ENCODE measurements around the gene NFATC1. TPM values are rescaled to one million over a fixed set of nuclear protein-coding genes. Genes with fewer than 3 reads are reported as not detected.

The NFATC1 gene
- total and polyA plus RNA-seq, 7 experiments from 2014 or later = 27.1 to 87.2 (median 53.4) TPM

DNA sequence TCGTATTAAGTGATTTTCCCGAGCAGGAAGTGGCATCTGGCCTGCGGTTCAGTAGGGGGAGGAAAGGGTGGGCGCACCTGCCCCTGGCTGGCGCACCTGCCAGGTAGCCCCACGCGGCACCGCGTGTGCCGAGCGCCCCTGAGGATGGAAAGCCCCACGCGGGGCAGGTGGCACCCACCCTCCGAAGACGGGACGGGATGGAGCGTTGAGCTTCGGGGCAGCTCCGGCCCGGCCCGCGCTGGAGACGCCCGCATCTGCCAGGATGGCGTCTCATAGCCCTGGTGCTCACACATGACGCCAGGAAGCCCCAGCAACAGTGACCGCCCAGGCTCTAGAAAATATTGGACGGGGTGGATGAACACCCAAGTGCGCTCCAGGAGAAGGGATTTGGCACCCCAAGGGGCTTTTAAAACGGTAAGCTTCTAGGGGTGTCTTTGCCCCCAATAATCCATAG lies 2.5 kb upstream of the NFATC1 start:
- peak overlapping the region; percentile 63 for H3K27ac ChIP-seq (ENCODE audit: low read depth, low read length)
- H3K4me1 ChIP-seq (ENCODE audit: control insufficient read depth in 2 of 2, insufficient read depth in 2 of 2, low read length in 2 of 2) = peaks cover 18 to 20% of the 10 kb centered on the region in 2 donors
- no peaks in the 10 kb centered on the region for H3K36me3 ChIP-seq (ENCODE audit: control insufficient read depth in 2 of 3, insufficient read depth in 3 of 3, low read length in 3 of 3)
- H3K4me3 ChIP-seq (ENCODE audit: low read length) = peak overlapping the region; percentile 57
- DNase-seq = peak in 5 of 9 donors; percentile 23 to 49 (median 30)
- H3K27me3 ChIP-seq (ENCODE audit: control insufficient read depth in 2 of 2, insufficient read depth in 2 of 2, low read length in 2 of 2) = peaks cover 0 to 6% of the 10 kb centered on the region in 2 donors
- no peaks in the 10 kb centered on the region for H3K36me3 Mint-ChIP-seq
- CTCF ChIA-PET = interaction anchor here (0.7 to 1.2 kb wide), 6 partner anchors 13 to 147 kb away, joined by 3 to 5 read pairs (median 3); no protein-coding TSS in a partner anchor
- peak overlapping the region; percentile 81 to 94 (median 91) for H3K4me3 Mint-ChIP-seq
- peaks cover 14 to 61% (median 48%) of the 10 kb centered on the region in 7 donors for H3K4me1 Mint-ChIP-seq
- H3K9me3 Mint-ChIP-seq = peaks cover 0 to 6% (median 0%) of the 10 kb centered on the region in 11 donors
- peak overlapping the region; percentile 72 to 91 (median 85) for H3K27ac Mint-ChIP-seq
- ATAC-seq = peak; percentile 21
- POLR2A ChIA-PET = interaction anchor here (1.2 to 2.1 kb wide), 4 partner anchors 10 to 138 kb away, joined by 3 to 8 read pairs (median 6); no protein-coding TSS in a partner anchor
- intact Hi-C loops (cut with micrococcal nuclease) = loop anchor here (5.0 to 10.0 kb wide), 5 partner anchors 284 to 714 kb away; partner anchors contain the start of genes ADNP2 (in 2 of the 2), CTDP1 (in 1 of the 2), HSBP1L1 (in 1 of the 2) and RBFA (in 1 of the 2)
- peaks cover 0 to 44% (median 0%) of the 10 kb centered on the region in 5 donors for H3K27me3 Mint-ChIP-seq
- H3K9me3 ChIP-seq (ENCODE audit: control insufficient read depth in 2 of 3, low read length in 3 of 3) = no peaks in the 10 kb centered on the region

DNA sequence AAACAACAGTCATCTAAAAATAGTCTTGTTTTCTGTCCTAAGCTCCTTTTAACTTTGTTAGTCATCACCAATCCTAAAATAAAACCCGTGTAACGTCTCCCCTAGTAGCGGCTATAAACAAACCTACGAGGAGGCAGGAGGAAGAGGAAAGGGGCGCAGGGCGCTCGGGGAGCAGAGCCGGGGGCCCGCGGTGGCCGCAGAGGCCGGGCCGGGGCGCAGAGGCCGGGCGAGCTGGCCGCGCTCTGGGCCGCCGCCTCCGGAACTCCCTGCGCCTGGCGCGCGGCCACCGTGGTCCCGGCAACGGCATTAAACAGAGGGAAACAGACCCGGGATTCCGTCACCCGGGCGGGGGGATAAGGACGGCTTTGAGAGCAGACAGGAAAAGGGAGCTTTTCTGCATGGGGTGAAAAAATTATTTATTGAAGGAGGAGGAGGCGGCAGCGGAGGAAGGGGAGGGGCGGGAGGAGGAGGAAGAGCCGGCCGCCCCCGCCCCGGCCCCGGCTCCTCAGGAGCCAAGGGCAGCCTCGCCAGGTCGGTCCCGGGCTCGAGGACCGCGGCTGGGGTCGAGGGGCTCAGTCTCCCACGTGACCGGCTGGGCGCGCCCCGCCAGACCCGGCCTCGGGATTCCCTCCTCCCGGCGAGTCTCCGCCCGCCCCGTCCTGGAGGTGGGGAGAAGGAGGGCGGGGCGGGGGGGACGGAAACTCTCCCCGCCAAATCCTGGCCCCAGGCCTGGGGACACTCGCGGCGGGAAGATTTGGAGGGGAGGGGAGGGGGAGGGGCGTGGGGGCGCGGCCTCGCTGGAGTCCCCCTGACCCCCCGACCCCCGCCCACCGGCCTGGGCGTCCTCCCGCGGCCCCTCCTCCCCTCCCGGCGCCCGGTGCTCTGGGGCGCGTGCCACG lies 1.8 kb upstream of the NFATC1 start:
- Mint-ChIP-seq H3K27ac (peak overlapping the region; percentile 67 to 91 (median 85)), H3K36me3 (no peaks in the 10 kb centered on the region), H3K4me3 (peak overlapping the region; percentile 81 to 94 (median 91)), H3K9me3 (peaks cover 0 to 6% (median 0%) of the 10 kb centered on the region in 11 donors), H3K27me3 (peaks cover 0 to 39% (median 0%) of the 10 kb centered on the region in 5 donors), H3K4me1 (peaks cover 15 to 61% (median 48%) of the 10 kb centered on the region in 7 donors)
- CTCF ChIA-PET = interaction anchor here (0.7 to 1.2 kb wide), 5 partner anchors 13 to 147 kb away, joined by 3 to 5 read pairs (median 3); no protein-coding TSS in a partner anchor
- peaks cover 14 to 20% of the 10 kb centered on the region in 2 donors for H3K4me1 ChIP-seq (ENCODE audit: control insufficient read depth in 2 of 2, insufficient read depth in 2 of 2, low read length in 2 of 2)
- peak overlapping the region; percentile 59 for H3K4me3 ChIP-seq (ENCODE audit: low read length)
- peaks cover 0 to 6% of the 10 kb centered on the region in 2 donors for H3K27me3 ChIP-seq (ENCODE audit: control insufficient read depth in 2 of 2, insufficient read depth in 2 of 2, low read length in 2 of 2)
- ATAC-seq (peak; percentile 45), DNase-seq (peak in 6 of 9 donors; percentile 47 to 67 (median 54))
- no peaks in the 10 kb centered on the region for H3K36me3 ChIP-seq (ENCODE audit: control insufficient read depth in 2 of 3, insufficient read depth in 3 of 3, low read length in 3 of 3)
- H3K9me3 ChIP-seq (ENCODE audit: control insufficient read depth in 2 of 3, low read length in 3 of 3) = no peaks in the 10 kb centered on the region
- POLR2A ChIA-PET = interaction anchor here (1.2 to 2.1 kb wide), 4 partner anchors 10 to 137 kb away, joined by 3 to 8 read pairs (median 6); no protein-coding TSS in a partner anchor
- intact Hi-C loops (cut with micrococcal nuclease) = loop anchor here (1.0 to 10.0 kb wide), 9 partner anchors 8 to 713 kb away; partner anchors contain the start of genes ADNP2 (in 2 of the 2), CTDP1 (in 1 of the 2), HSBP1L1 (in 1 of the 2) and RBFA (in 1 of the 2)
- H3K27ac ChIP-seq (ENCODE audit: low read depth, low read length) = peak overlapping the region; percentile 63

DNA sequence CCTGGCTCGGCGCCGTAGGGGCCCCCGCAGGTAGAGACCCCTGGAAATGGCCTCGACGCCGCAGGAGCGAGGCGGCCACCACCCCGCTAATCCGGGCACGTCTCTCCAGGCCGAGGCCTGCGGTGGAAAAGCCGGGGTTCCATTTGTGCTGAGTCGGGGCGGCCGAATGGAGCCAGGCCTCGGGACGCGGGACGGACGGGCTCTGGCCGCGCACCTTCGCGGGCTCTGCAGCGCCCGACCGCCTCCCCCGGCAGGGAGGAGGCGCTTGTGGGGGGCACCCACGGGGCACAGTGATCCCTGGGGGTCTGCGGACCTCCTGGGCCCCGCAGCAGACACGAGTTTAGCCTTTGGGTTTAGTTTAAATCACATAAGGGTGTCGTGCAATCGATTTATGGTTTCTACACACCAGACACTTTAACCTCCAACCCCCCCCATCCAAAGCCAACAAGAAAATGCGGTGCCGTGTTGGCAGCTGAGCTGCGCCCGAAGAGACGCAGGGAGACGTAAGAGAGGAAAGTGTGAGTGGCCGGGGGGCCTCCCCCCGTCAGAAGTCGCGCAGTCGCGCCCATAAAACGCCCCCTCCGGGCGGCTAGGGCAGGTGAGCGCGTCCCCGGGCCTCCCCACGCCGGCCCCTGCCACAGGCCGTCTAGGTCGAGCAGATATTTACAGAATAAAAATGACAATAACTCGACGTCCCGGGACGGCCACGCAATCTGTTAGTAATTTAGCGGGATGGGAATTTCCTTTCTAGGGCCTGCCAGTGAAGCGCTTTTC lies 1.0 kb upstream of the NFATC1 start:
- Histone ChIP-seq H3K36me3 (ENCODE audit: control insufficient read depth in 2 of 3, insufficient read depth in 3 of 3, low read length in 3 of 3) (no peaks in the 10 kb centered on the region), H3K27ac (ENCODE audit: low read depth, low read length) (peak overlapping the region; percentile 48), H3K27me3 (ENCODE audit: control insufficient read depth in 2 of 2, insufficient read depth in 2 of 2, low read length in 2 of 2) (peaks cover 0 to 6% of the 10 kb centered on the region in 2 donors), H3K4me3 (ENCODE audit: low read length) (peak overlapping the region; percentile 59), H3K9me3 (ENCODE audit: control insufficient read depth in 2 of 3, low read length in 3 of 3) (no peaks in the 10 kb centered on the region), H3K4me1 (ENCODE audit: control insufficient read depth in 2 of 2, insufficient read depth in 2 of 2, low read length in 2 of 2) (peaks cover 14 to 20% of the 10 kb centered on the region in 2 donors)
- ATAC-seq = peak; percentile 12
- peak overlapping the region; percentile 61 to 89 (median 82) for H3K27ac Mint-ChIP-seq
- peaks cover 0 to 1% (median 0%) of the 10 kb centered on the region in 5 donors for H3K36me3 Mint-ChIP-seq
- peaks cover 0 to 31% (median 0%) of the 10 kb centered on the region in 5 donors for H3K27me3 Mint-ChIP-seq
- peaks cover 0 to 6% (median 0%) of the 10 kb centered on the region in 11 donors for H3K9me3 Mint-ChIP-seq
- peak in 6 of 9 donors; percentile 47 to 81 (median 57) for DNase-seq
- ChIA-PET CTCF (no interaction called here), POLR2A (no interaction called here)
- peak overlapping the region; percentile 79 to 90 (median 87) for H3K4me3 Mint-ChIP-seq
- intact Hi-C loops (cut with micrococcal nuclease) = loop anchor here (1.0 to 10.0 kb wide), 9 partner anchors 8 to 713 kb away; partner anchors contain the start of genes ADNP2 (in 2 of the 2), CTDP1 (in 1 of the 2), HSBP1L1 (in 1 of the 2) and RBFA (in 1 of the 2)
- H3K4me1 Mint-ChIP-seq = peaks cover 20 to 58% (median 48%) of the 10 kb centered on the region in 7 donors

DNA sequence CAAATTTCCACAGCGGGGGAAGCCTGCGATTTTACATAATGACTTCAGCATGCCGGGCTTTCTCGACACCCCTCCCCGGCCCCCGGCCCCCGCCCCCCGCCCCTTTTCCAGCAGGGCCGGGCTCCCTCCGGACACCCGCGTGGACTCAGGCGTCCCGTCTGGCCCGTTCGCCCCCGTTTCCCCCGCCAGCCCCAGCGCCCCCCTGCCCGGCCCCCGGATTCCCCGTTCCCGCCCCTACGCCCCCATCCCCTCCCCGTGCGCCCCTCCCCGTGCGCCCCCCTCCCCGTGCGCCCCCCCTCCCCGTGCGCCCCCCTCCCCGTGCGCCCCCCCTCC lies 456 bp upstream of the NFATC1 start:
- ChIA-PET CTCF (no interaction called here), POLR2A (interaction anchor here (1.2 to 2.6 kb wide), 3 partner anchors 10 to 128 kb away, joined by 4 to 15 read pairs (median 14); no protein-coding TSS in a partner anchor)
- Histone ChIP-seq H3K4me3 (ENCODE audit: low read length) (no peak overlapping the region), H3K9me3 (ENCODE audit: control insufficient read depth in 2 of 3, low read length in 3 of 3) (no peaks in the 10 kb centered on the region), H3K4me1 (ENCODE audit: control insufficient read depth in 2 of 2, insufficient read depth in 2 of 2, low read length in 2 of 2) (peaks cover 14 to 20% of the 10 kb centered on the region in 2 donors), H3K36me3 (ENCODE audit: control insufficient read depth in 2 of 3, insufficient read depth in 3 of 3, low read length in 3 of 3) (no peaks in the 10 kb centered on the region), H3K27ac (ENCODE audit: low read depth, low read length) (no peak overlapping the region), H3K27me3 (ENCODE audit: control insufficient read depth in 2 of 2, insufficient read depth in 2 of 2, low read length in 2 of 2) (peaks cover 0 to 6% of the 10 kb centered on the region in 2 donors)
- intact Hi-C loops (cut with micrococcal nuclease) = loop anchor here (2.0 to 10.0 kb wide), 3 partner anchors 128 to 710 kb away; partner anchors contain the start of gene ADNP2 (in 1 of the 2)
- Mint-ChIP-seq H3K4me1 (peaks cover 20 to 55% (median 45%) of the 10 kb centered on the region in 7 donors), H3K27ac (peak overlapping the region in 2 of 9 donors; percentile 66 to 85), H3K27me3 (peaks cover 0 to 29% (median 0%) of the 10 kb centered on the region in 5 donors), H3K4me3 (peak overlapping the region; percentile 79 to 90 (median 87)), H3K9me3 (peaks cover 0 to 6% (median 0%) of the 10 kb centered on the region in 11 donors), H3K36me3 (peaks cover 0 to 1% (median 0%) of the 10 kb centered on the region in 5 donors)
- ATAC-seq (no peak), DNase-seq (no peak)

DNA sequence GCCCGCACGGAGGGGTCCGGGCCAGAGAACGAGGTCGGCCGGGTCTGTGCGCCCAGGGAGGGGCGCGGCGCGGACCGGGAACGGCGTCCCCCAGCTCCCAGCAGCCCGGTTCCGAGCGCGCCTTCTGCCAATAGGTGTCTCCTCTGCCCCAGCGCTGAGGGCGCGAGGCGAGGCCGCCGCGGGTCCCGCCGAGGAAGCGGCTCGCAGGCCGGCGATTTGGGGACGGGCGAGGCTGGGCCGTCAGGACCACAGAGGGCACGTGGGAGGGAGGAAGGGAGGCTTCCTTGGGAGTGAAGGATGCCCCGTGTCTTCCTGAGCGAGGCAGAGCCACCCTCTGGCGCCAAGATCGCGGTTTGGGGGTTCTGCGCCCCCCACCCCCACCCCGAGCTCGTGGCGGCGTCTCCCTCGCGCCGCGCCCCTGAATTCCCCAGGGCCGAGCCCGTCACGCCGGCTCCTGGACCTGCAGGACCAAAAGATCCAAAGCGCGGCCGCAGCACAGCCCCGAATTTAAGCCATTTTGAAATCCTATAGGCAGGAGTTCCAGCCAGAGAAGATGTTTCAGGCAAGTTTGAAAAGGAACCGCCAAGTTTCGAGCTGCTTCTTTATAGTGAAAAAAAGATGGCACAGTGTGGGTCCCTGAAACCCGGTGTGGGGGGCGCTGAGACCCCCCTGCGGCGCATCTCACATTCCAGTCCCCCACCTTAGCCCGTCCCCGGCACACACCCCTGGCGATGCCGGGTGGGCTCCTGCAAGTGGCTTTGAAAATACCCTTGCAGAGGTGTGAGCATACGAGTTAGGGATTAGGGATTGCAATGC lies 909 bp downstream of the NFATC1 start:
- ATAC-seq (no peak), DNase-seq (peak in 5 of 9 donors; percentile 8 to 62 (median 40))
- Histone ChIP-seq H3K36me3 (ENCODE audit: control insufficient read depth in 2 of 3, insufficient read depth in 3 of 3, low read length in 3 of 3) (no peaks in the 10 kb centered on the region), H3K27me3 (ENCODE audit: control insufficient read depth in 2 of 2, insufficient read depth in 2 of 2, low read length in 2 of 2) (peaks cover 0 to 6% of the 10 kb centered on the region in 2 donors), H3K4me3 (ENCODE audit: low read length) (peak overlapping the region; percentile 47), H3K4me1 (ENCODE audit: control insufficient read depth in 2 of 2, insufficient read depth in 2 of 2, low read length in 2 of 2) (peaks cover 21 to 23% of the 10 kb centered on the region in 2 donors), H3K27ac (ENCODE audit: low read depth, low read length) (peak overlapping the region; percentile 71), H3K9me3 (ENCODE audit: control insufficient read depth in 2 of 3, low read length in 3 of 3) (no peaks in the 10 kb centered on the region)
- Mint-ChIP-seq H3K9me3 (peaks cover 0 to 6% (median 0%) of the 10 kb centered on the region in 11 donors), H3K27ac (peak overlapping the region in 2 of 9 donors; percentile 33 to 45), H3K36me3 (peaks cover 0 to 7% (median 0%) of the 10 kb centered on the region in 5 donors), H3K4me3 (peak overlapping the region; percentile 54 to 96 (median 70)), H3K4me1 (peaks cover 13 to 54% (median 44%) of the 10 kb centered on the region in 7 donors), H3K27me3 (peaks cover 0 to 20% (median 0%) of the 10 kb centered on the region in 5 donors)
- CTCF ChIA-PET = interaction anchor here (1.0 to 1.8 kb wide), 2 partner anchors 17 to 133 kb away, joined by 3 to 7 read pairs; no protein-coding TSS in a partner anchor
- intact Hi-C loops (cut with micrococcal nuclease) = loop anchor here (1.0 to 10.0 kb wide), 3 partner anchors 9 to 708 kb away; partner anchors contain the start of gene ADNP2 (in 1 of the 2)
- POLR2A ChIA-PET = interaction anchor here (0.6 to 2.6 kb wide), 8 partner anchors 8 to 127 kb away, joined by 3 to 15 read pairs (median 4); no protein-coding TSS in a partner anchor
